ENCODE measurements around the gene AVPI1.
A peak's percentile ranks its signal among the peaks of the same experiment; 100 is the strongest.

Gene AVPI1

GRCh38 chr10:97686962-97687784, at the start of gene AVPI1:
Gene AVPI1 (minus strand): TSS chr10:97687241. CDS start chr10:97679905, 7,336 bp downstream.
- peak; percentile 45 for DNase-seq

GRCh38 chr10:97736403-97736901, 49.4 kb upstream of the AVPI1 start:
- no peak for DNase-seq

- no peak for DNase-seq
Measured at GRCh38 chr10:97734021-97734420, 47.0 kb upstream of the AVPI1 start.

GRCh38 chr10:97733256-97733655, 46.2 kb upstream of the AVPI1 start:
- no peak for DNase-seq

GRCh38 chr10:97732052-97732359, 45.0 kb upstream of the AVPI1 start:
- no peak for DNase-seq

- no peak for DNase-seq
Measured at GRCh38 chr10:97731346-97732051, 44.5 kb upstream of the AVPI1 start.

GRCh38 chr10:97729014-97729413, 42.0 kb upstream of the AVPI1 start:
- no peak for DNase-seq

- no peak for DNase-seq
Measured at GRCh38 chr10:97726636-97727178, 39.7 kb upstream of the AVPI1 start.

- peak; percentile 32 for DNase-seq
Measured at GRCh38 chr10:97724341-97724941, 37.4 kb upstream of the AVPI1 start.

GRCh38 chr10:97723001-97723400, 36.0 kb upstream of the AVPI1 start:
- DNase-seq = no peak

GRCh38 chr10:97721871-97722780, 35.1 kb upstream of the AVPI1 start:
- no peak for DNase-seq

- DNase-seq = no peak
Measured at GRCh38 chr10:97719602-97720001, 32.6 kb upstream of the AVPI1 start.

- DNase-seq = no peak
Measured at GRCh38 chr10:97718659-97719142, 31.7 kb upstream of the AVPI1 start.

- DNase-seq = no peak
Measured at GRCh38 chr10:97718178-97718577, 31.1 kb upstream of the AVPI1 start.

GRCh38 chr10:97717627-97718026, 30.6 kb upstream of the AVPI1 start:
- no peak for DNase-seq

GRCh38 chr10:97715259-97715874, 28.3 kb upstream of the AVPI1 start:
- no peak for DNase-seq

GRCh38 chr10:97714401-97715258, 27.6 kb upstream of the AVPI1 start:
- DNase-seq = peak; percentile 54

GRCh38 chr10:97713826-97714400, 26.9 kb upstream of the AVPI1 start:
- no peak for DNase-seq

GRCh38 chr10:97713339-97713825, 26.3 kb upstream of the AVPI1 start, which contains the start of gene MARVELD1:
Gene MARVELD1 (plus strand): TSS chr10:97713730. CDS start chr10:97713877, 147 bp downstream.
- DNase-seq = no peak

Data from SIG-M5 (cell line).